Gastroesophageal sphincter (tissue), 3 donors: ENCODE results near the gene PHF2.

Source experiments
- EP300 ChIP-seq: sonication (generic); formaldehyde crosslinking; IDR thresholded peaks from one replicate; pipeline ENCODE4 v1.6.1; 2017; ENCODE audit warnings: antibody characterized with exemption, mild to moderate bottlenecking
- TF ChIP-seq, protein P1 (sequence below), 4 experiments: fragments of 200-600 bp in 2 of 4; fragments of 450-650 bp in 2 of 4; sonication (generic) in 1 of 4; IDR thresholded peaks; one replicate each; pipeline ENCODE4 v1.5.1; 2017 to 2019; ENCODE audit warnings: antibody characterized with exemption in 4 of 4, mild to moderate bottlenecking in 2 of 4, moderate library complexity in 2 of 4

DNA sequence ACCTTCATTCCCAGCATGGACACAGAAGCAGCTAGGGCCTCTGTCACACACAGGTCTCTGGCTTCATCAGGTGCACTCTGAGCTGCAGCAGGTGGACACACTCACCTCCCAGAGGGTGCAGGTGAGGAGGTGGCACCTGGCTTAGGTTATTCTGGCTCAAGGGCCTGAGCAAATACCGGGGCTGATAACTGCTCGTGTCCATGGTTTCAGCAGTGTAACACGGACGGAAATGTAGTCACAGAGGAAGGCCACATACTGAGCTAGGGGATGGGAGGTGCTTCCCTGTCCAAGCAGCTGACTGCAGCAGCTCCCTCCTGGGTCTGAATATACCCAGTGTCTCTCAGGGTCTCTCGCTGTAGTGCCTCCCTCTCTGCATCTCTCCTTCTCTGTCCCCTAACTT lies 5.7 kb downstream of the PHF2 start:
- TF ChIP-seq EP300, result no peak
- TF ChIP-seq, protein P1, sequence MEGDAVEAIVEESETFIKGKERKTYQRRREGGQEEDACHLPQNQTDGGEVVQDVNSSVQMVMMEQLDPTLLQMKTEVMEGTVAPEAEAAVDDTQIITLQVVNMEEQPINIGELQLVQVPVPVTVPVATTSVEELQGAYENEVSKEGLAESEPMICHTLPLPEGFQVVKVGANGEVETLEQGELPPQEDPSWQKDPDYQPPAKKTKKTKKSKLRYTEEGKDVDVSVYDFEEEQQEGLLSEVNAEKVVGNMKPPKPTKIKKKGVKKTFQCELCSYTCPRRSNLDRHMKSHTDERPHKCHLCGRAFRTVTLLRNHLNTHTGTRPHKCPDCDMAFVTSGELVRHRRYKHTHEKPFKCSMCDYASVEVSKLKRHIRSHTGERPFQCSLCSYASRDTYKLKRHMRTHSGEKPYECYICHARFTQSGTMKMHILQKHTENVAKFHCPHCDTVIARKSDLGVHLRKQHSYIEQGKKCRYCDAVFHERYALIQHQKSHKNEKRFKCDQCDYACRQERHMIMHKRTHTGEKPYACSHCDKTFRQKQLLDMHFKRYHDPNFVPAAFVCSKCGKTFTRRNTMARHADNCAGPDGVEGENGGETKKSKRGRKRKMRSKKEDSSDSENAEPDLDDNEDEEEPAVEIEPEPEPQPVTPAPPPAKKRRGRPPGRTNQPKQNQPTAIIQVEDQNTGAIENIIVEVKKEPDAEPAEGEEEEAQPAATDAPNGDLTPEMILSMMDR (IDR thresholded peaks at IDR 0.05), result no peak
